LNCAP (cell line): ENCODE results near the gene VPS8.

Experiments
- TF ChIP-seq, protein P1 (sequence below): fragments of 450-650 bp; IDR thresholded peaks from 2 replicates; pipeline ENCODE4 v1.5.1; 2017; ENCODE audit warnings: mild to moderate bottlenecking

Gene VPS8

GRCh38 chr3:185082149-185082548, 270.2 kb downstream of the VPS8 start:
- TF ChIP-seq, protein P1, sequence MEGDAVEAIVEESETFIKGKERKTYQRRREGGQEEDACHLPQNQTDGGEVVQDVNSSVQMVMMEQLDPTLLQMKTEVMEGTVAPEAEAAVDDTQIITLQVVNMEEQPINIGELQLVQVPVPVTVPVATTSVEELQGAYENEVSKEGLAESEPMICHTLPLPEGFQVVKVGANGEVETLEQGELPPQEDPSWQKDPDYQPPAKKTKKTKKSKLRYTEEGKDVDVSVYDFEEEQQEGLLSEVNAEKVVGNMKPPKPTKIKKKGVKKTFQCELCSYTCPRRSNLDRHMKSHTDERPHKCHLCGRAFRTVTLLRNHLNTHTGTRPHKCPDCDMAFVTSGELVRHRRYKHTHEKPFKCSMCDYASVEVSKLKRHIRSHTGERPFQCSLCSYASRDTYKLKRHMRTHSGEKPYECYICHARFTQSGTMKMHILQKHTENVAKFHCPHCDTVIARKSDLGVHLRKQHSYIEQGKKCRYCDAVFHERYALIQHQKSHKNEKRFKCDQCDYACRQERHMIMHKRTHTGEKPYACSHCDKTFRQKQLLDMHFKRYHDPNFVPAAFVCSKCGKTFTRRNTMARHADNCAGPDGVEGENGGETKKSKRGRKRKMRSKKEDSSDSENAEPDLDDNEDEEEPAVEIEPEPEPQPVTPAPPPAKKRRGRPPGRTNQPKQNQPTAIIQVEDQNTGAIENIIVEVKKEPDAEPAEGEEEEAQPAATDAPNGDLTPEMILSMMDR: no peak

DNA sequence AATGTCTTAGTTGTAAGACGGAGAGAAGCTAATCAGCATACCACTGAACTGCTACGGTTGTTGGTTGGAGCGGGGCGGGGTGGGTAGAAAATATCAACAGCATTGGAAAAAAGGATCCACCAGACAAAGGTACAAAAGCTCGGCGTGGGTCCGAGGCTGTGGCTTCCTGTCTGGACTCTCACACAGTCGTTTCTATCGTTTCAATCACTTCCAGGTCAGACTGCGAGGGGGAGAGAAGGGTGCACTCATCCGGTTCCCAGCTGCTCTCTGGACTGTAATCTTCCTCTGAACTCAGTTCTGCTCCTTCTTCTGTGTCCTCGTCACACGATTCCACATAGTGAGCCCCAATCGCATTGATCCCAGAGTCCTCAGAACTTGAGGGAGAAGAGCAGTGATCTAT, 270.9 kb downstream of the VPS8 start:
- TF ChIP-seq, protein P1: no peak

GRCh38 chr3:185084402-185084801, 272.4 kb downstream of the VPS8 start:
- TF ChIP-seq, protein P1: no peak

- TF ChIP-seq, protein P1: no peak
Observed at GRCh38 chr3:185084901-185085300, 272.9 kb downstream of the VPS8 start.

DNA sequence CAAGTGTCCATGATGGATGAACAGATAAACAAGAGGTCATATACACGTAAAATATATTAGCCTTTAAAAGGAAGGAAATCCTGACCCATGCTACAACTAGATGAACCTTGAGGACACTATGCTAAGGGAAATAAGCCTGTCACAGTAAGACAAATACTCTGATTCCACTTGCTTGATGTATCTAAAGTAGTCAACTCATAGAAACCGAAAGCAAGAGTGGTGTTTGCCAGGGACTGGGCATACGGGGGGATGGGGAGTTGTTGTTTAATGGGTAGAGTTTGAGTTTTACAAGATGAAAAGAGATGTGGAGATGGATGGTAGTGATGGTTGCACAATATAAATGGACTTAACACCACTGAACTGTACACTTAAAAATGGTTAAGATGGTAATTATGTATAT, 275.5 kb downstream of the VPS8 start:
- TF ChIP-seq, protein P1: no peak

- TF ChIP-seq, protein P1: no peak
Observed at GRCh38 chr3:185089343-185089742, 277.4 kb downstream of the VPS8 start.

DNA sequence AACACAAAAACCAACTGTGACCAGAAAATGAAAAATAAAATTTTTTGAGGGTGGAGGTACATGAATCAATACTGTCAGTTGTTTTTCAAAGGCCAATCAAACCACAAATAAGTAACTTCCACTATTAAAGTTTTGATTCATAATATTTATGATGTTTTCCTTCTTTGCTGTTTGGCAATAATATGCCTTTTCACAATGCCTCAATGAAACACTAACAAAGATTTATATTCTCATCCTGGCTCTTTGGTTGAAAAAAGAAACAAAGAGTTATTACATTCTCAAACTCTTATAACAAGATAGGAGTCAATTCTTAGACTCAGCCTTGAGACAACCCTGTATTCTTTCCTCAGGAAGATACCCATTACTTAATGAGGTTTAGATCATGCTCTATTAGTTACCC, 277.8 kb downstream of the VPS8 start:
- TF ChIP-seq, protein P1: no peak

DNA sequence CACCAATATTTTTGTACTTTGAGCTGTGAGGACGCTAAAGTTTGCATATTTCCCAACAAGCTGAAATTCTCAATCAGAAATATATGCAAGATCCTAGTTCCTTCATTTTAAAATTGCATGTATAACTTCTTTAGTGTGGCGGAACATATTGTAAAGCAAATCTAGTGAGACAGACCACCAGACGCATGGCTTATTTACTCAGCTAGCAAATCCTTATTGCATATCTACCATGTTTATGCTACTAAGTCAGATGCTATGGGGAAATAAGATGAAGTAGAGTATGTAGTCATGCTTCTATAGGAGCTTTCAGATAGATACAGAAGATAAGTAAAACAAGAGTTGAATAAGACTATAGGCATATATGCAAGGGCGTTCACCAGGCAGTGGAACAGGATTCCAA, 278.8 kb downstream of the VPS8 start:
- TF ChIP-seq, protein P1: no peak
